GM23248 (cell line): ENCODE results near the gene C10orf90. TPM values are rescaled to one million over a fixed set of nuclear protein-coding genes. Genes with fewer than 3 reads are reported as not detected.

Experiments
- DNase-seq: peaks from one replicate; pipeline ENCODE4 v3.0.0-alpha.2; 2015
- H2AFZ ChIP-seq: fragments of 200-600 bp; sonication (generic); 2 replicates; pipeline ENCODE4 v1.6.1; 2016; ENCODE audit warnings: antibody characterized with exemption
- H3F3A ChIP-seq: fragments of 200-600 bp; sonication (generic); 2 replicates; pipeline ENCODE4 v1.6.1; 2016; ENCODE audit warnings: mild to moderate bottlenecking, antibody characterized with exemption, mixed run types; ENCODE audit not compliant: insufficient read depth
- H3K27ac ChIP-seq: fragments of 200-600 bp; sonication (generic); 2 replicates; pipeline ENCODE4 v1.5.1; 2016; ENCODE audit warnings: mild to moderate bottlenecking
- H3K27me3 ChIP-seq: fragments of 200-600 bp; sonication (generic); replicated peaks from 2 replicates; pipeline ENCODE4 v1.6.1; 2016; ENCODE audit warnings: mild to moderate bottlenecking; ENCODE audit not compliant: insufficient read depth
- H3K36me3 ChIP-seq: fragments of 200-600 bp; sonication (generic); 2 replicates; pipeline ENCODE4 v1.6.1; 2016; ENCODE audit warnings: low read depth, mild to moderate bottlenecking
- H3K4me1 ChIP-seq: fragments of 200-600 bp; sonication (generic); 2 replicates; pipeline ENCODE4 v1.6.1; 2016; ENCODE audit warnings: mild to moderate bottlenecking; ENCODE audit not compliant: insufficient read depth
- H3K4me2 ChIP-seq: fragments of 200-600 bp; sonication (generic); one replicate; pipeline ENCODE4 v1.6.1; 2016; ENCODE audit warnings: mild to moderate bottlenecking; ENCODE audit not compliant: unreplicated experiment
- H3K4me3 ChIP-seq: fragments of 200-600 bp; sonication (generic); 2 replicates; pipeline ENCODE4 v1.5.1; 2016; ENCODE audit warnings: mild to moderate bottlenecking
- H3K79me2 ChIP-seq: fragments of 200-600 bp; sonication (generic); 2 replicates; pipeline ENCODE4 v1.6.1; 2016; ENCODE audit warnings: mild to moderate bottlenecking; ENCODE audit not compliant: insufficient read depth
- H3K9ac ChIP-seq: fragments of 200-600 bp; sonication (generic); 2 replicates; pipeline ENCODE4 v1.6.1; 2016; ENCODE audit warnings: mild to moderate bottlenecking
- H3K9me2 ChIP-seq: fragments of 200-600 bp; sonication (generic); 2 replicates; pipeline ENCODE4 v1.6.1; 2016; ENCODE audit warnings: mixed run types, mild to moderate bottlenecking, moderate library complexity; ENCODE audit not compliant: insufficient read depth
- H3K9me3 ChIP-seq: fragments of 200-600 bp; sonication (generic); one replicate; pipeline ENCODE4 v1.6.1; 2017; ENCODE audit warnings: low read depth
- H4K20me1 ChIP-seq: fragments of 200-600 bp; sonication (generic); 2 replicates; pipeline ENCODE4 v1.6.0; 2016; ENCODE audit not compliant: insufficient read depth
- EZH2 ChIP-seq: fragments of 200-600 bp; sonication (generic); IDR thresholded peaks from 2 replicates; pipeline ENCODE4 v1.6.1; 2018; ENCODE audit warnings: antibody characterized with exemption, mild to moderate bottlenecking; ENCODE audit not compliant: insufficient read depth, poor library complexity, severe bottlenecking
- EZH2phosphoT487 ChIP-seq: fragments of 200-600 bp; sonication (generic); IDR thresholded peaks from 2 replicates; pipeline ENCODE4 v1.6.1; 2018; ENCODE audit warnings: antibody characterized with exemption, moderate library complexity, mild to moderate bottlenecking, low read depth; ENCODE audit not compliant: insufficient read depth
- WGBS, 2 experiments: methylation state at CpG; one replicate each; pipeline ENCODE4 v1.1.6; 2015 to 2017; ENCODE audit warnings: low lambda C conversion rate in 2 of 2, low coverage in 1 of 2; ENCODE audit errors: missing lambda C conversion rate in 2 of 2; 5-methylcytosine and 5-hydroxymethylcytosine counted together
- in situ Hi-C: fragments of 300-500 bp; cut with MboI; formaldehyde crosslinking; loops from 2 replicates; pipeline ENCODE4 v1.15.0; 2020
- polyA plus RNA-seq: library from polyadenylated mRNA; unstranded; fragments of >200 nt; fragmentation: Nextera tagmentation; extraction: Ambion mirVana; gene quantifications from 2 replicates; pipeline ENCODE4 v1.2.1, GENCODE V29; 2016
- total RNA-seq: library from RNA; depleted of rRNA; stranded (reverse); fragments of >200 nt; shearing (Covaris generic); gene quantifications from 2 replicates; pipeline ENCODE4 v1.2.3, GENCODE V29; 2014

Gene C10orf90
- total and polyA plus RNA-seq, 2 experiments from 2014 or later = 0.22 to 0.71 TPM

DNA sequence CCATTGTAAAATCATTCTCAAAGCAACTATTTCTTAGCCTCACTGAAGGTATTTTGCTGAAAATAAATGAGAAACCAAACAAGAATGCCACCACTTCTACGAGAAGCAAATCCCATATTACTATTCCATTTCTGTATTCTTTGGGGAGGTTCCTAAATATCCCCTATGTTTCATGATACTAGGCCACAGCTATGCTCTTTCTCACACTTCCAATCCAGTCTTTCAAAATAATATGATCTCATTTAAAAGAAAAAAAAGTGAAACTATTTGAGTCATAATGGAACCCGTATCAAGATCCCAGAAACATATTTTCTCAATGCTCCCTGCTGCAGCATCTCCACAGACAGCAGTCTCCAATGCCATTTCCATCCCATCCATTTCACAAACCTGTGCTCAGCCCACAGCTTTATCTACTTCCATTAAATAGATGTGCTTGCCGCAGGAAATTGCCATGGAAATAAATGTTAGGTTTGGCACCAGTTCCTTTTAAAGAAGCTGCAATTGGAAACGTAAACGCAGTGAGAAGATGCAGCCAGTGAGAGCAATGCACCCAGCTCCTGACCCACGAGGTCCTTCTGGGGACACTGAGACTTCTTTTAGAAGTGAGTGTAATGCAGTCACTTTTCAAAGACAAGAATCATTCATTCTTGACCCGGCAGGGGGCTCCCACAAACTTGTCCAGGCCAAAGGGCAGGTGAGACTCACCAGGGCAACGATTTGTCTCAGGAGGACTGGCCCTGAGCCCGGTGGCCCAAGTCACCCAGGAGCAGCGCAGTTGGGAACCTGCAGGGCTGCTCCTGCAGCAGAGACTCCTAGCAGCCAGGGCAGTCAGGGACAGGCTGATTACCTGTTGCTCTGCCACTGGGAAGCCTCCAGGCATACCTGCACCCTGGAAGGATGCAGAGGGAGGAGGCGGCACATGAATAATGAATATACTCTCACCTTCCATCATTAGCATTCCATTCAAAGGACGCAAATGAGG lies 99.6 kb downstream of the C10orf90 start:
- peak; percentile 67 for DNase-seq
- Histone ChIP-seq H2AFZ (no peak overlapping the region; the same call in 1 of the 2 replicates), H3F3A (peaks cover 17% of the 10 kb centered on the region), H3K9me3 (no peaks in the 10 kb centered on the region), H3K27me3 (no peaks in the 10 kb centered on the region), H3K79me2 (no peaks in the 10 kb centered on the region), H3K4me2 (peak overlapping the region; percentile 84), H3K36me3 (no peaks in the 10 kb centered on the region), H3K4me3 (peak overlapping the region; percentile 60), H3K27ac (peak overlapping the region; percentile 82), H3K9ac (peak overlapping the region; percentile 71), H3K9me2 (no peaks in the 10 kb centered on the region), H4K20me1 (no peaks in the 10 kb centered on the region), H3K4me1 (peaks cover 23% of the 10 kb centered on the region)
- TF ChIP-seq EZH2 (no peak), EZH2phosphoT487 (no peak)
- in situ Hi-C loops = no loop called here
- WGBS, 2 experiments = 87% methylated on average over 12 of the region's 12 CpGs

DNA sequence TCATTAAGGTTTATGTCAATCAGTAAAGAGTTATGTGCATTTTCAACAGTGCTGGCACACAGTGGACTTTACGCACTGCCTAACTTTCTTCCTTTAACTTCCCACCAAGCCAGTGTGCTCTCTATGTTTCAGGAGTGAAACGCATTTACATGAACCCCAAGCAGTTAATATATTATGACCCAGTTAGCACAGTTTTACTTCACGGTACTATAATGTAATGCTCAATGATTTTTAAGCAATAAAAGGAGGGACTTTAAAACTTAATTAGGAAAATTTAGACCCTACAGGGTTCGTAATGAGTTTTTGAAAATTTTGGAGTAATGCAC lies 100.3 kb downstream of the C10orf90 start:
- Histone ChIP-seq H3K36me3 (no peaks in the 10 kb centered on the region), H3K4me2 (peak overlapping the region; percentile 84), H3K9ac (peak overlapping the region; percentile 71), H4K20me1 (no peaks in the 10 kb centered on the region), H3F3A (peaks cover 17% of the 10 kb centered on the region), H2AFZ (peak overlapping the region; percentile 64), H3K9me2 (no peaks in the 10 kb centered on the region), H3K27me3 (no peaks in the 10 kb centered on the region), H3K4me1 (peaks cover 23% of the 10 kb centered on the region), H3K27ac (peak overlapping the region; percentile 82), H3K4me3 (peak overlapping the region; percentile 60), H3K9me3 (no peaks in the 10 kb centered on the region), H3K79me2 (no peaks in the 10 kb centered on the region)
- WGBS, 2 experiments = 62 to 68% methylated on average over 4 of the region's 4 CpGs
- TF ChIP-seq EZH2phosphoT487 (no peak), EZH2 (no peak)
- in situ Hi-C loops = no loop called here
- no peak for DNase-seq

DNA sequence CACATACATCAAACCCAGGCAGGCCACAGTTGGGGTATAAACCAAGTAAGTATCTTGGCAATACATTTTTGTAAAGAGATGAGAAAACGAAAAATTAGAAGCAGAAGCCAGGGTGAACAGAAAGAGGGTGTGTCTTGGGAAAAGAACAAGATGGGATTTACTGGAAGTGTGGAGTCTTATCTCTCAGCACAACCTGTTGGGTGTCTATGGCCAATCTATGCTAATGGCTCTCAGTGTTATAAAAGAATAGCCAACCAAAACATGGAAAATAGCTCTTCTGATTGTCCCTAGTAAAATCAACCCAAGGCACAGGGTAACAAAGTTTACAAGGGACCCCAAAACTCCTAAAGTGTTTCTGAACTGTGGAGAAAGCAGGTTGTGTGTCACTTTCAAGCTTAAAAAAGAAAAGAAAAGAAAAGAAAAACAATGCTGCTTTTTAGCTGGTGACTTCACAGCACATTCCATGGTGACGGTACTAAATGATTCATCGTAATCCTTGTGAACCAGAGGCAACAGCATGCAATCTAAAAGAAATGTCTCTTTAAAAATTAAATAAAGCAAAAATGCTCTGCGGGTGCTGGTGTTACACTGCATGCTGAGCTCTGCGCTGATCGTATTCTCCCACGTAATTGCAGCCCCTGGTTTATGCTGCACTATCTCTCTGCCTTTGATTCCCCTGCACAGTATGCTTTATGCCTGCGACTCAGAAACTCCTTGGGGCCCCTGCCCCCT lies 100.8 kb downstream of the C10orf90 start:
- Histone ChIP-seq H3K4me1 (peaks cover 23% of the 10 kb centered on the region), H3K9ac (peak overlapping the region; percentile 71), H3K9me3 (no peaks in the 10 kb centered on the region), H4K20me1 (no peaks in the 10 kb centered on the region), H3K36me3 (no peaks in the 10 kb centered on the region), H3K4me2 (peak overlapping the region; percentile 84), H3K27ac (peak overlapping the region; percentile 82), H3K4me3 (peak overlapping the region; percentile 60), H2AFZ (peak overlapping the region; percentile 64), H3K27me3 (no peaks in the 10 kb centered on the region), H3K9me2 (no peaks in the 10 kb centered on the region), H3F3A (peaks cover 17% of the 10 kb centered on the region), H3K79me2 (no peaks in the 10 kb centered on the region)
- 17 to 18% methylated on average over 8 of the region's 8 CpGs for WGBS, 2 experiments
- DNase-seq = peak; percentile 93
- TF ChIP-seq EZH2phosphoT487 (no peak), EZH2 (no peak)
- in situ Hi-C loops = no loop called here

DNA sequence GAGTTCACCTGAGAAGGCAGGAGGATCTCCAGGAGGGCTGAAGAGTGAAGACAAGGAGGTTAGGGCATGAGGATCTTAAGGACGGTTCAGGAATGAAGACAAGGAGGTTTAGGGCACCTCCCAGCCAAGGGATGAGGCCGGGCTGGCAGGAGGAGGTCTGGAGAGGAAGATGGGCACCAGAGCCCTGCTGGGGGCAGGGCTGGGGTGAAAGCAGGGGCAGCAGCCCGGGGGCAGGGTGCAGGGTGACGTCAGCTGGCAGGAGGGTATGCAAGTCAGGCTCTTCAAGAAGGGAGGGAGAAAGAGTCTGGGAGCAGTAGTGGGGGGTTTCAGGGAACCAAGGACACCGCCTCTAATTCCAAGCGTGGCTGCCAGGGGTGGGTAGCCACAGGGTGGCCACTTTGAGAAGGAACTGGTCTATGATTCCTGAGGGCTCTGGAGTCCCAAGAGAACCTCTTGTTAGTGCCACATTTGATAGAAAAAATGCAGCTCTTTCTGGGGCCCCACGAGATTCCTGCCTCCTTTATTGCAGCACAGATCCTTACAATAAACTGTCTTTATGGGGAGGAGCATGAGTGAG lies 101.6 kb downstream of the C10orf90 start:
- Histone ChIP-seq H3K4me3 (no peak overlapping the region), H3F3A (peaks cover 17% of the 10 kb centered on the region), H3K27ac (peak overlapping the region; percentile 82), H3K9ac (0 out of 2 replicates have a peak overlapping the region, but pooled peaks have one; percentile 71), H3K9me2 (no peaks in the 10 kb centered on the region), H3K27me3 (no peaks in the 10 kb centered on the region), H3K9me3 (no peaks in the 10 kb centered on the region), H4K20me1 (no peaks in the 10 kb centered on the region), H2AFZ (0 out of 2 replicates have a peak overlapping the region, but pooled peaks have one; percentile 64), H3K4me2 (no peak overlapping the region), H3K36me3 (no peaks in the 10 kb centered on the region), H3K4me1 (peaks cover 23% of the 10 kb centered on the region), H3K79me2 (no peaks in the 10 kb centered on the region)
- WGBS, 2 experiments = 62 to 63% methylated on average over 7 of the region's 7 CpGs
- TF ChIP-seq EZH2phosphoT487 (no peak), EZH2 (no peak)
- peak; percentile 17 for DNase-seq
- in situ Hi-C loops = no loop called here
